Subcutaneous adipose tissue (tissue), 4 donors: ENCODE measurements around the gene SUSD1. TPM values are rescaled to one million over a fixed set of nuclear protein-coding genes. Genes with fewer than 3 reads are reported as not detected.

Source experiments
- CTCF ChIP-seq: fragments of 450-650 bp; IDR thresholded peaks from one replicate; pipeline ENCODE4 v1.5.1; 2016; ENCODE audit warnings: low read depth, mild to moderate bottlenecking, control low read depth, antibody characterized with exemption, moderate library complexity
- total RNA-seq, 4 donors: library from RNA; depleted of rRNA; stranded (reverse); fragments of >200 nt; gene quantifications; one replicate each; pipeline ENCODE4 v1.1.0, GENCODE V29; 2016

The SUSD1 gene
- total RNA-seq, 4 donors from 2014 or later = 8.4 to 24.6 (median 16.3) TPM

GRCh38 chr9:112049811-112050516 lies 125.1 kb downstream of the SUSD1 start:
- TF ChIP-seq CTCF = no peak

- no peak for TF ChIP-seq CTCF
Observed at GRCh38 chr9:112048924-112049691, 126.0 kb downstream of the SUSD1 start.

- TF ChIP-seq CTCF = no peak
Observed at GRCh38 chr9:112047538-112048066, 127.5 kb downstream of the SUSD1 start.

- TF ChIP-seq CTCF = no peak
Observed at GRCh38 chr9:112046181-112046580, 128.9 kb downstream of the SUSD1 start.

- TF ChIP-seq CTCF = no peak
Observed at GRCh38 chr9:112044881-112045280, 130.2 kb downstream of the SUSD1 start.

- no peak for TF ChIP-seq CTCF
Observed at GRCh38 chr9:112044186-112044585, 130.9 kb downstream of the SUSD1 start.

GRCh38 chr9:112043423-112043822 lies 131.7 kb downstream of the SUSD1 start:
- no peak for TF ChIP-seq CTCF
